Caco-2 (cell line): ENCODE measurements around the gene APC. TPM values are rescaled to one million over a fixed set of nuclear protein-coding genes. Genes with fewer than 3 reads are reported as not detected.
"Not testable (repeated sequence)": the region's sequence is repeated elsewhere in the genome, so short reads cannot be mapped to it uniquely, and the experiment has no call there.

ENCODE experiments used
- BruUV-seq: library from RNA; stranded (reverse); fragments of 400-500 nt; replicated peaks from 2 replicates; lab custom pipeline; 2021; lab: Mats Ljungman, UMichigan
- CTCF ChIA-PET: fragments of 300-600 bp; sonication (Branson Sonifier 250); formaldehyde crosslinking; loops from one replicate; lab custom pipeline; 2022; ENCODE audit warnings: antibody characterized with exemption; lab: Charles Lee
- POLR2A ChIA-PET: fragments of 300-600 bp; sonication (Branson Sonifier 250); formaldehyde crosslinking; loops from one replicate; lab custom pipeline; 2022; ENCODE audit warnings: antibody characterized with exemption; lab: Charles Lee
- DNase-seq, 2 experiments: peaks; one replicate each; pipeline versions ENCODE4 v3.0.0 to v3.0.0-alpha.2; 2020 to 2022
- H3K27me3 ChIP-seq: replicated peaks from 2 replicates; pipeline ENCODE4 v1.6.0; 2011; ENCODE audit warnings: low read length; ENCODE audit not compliant: control insufficient read depth, insufficient read depth
- H3K36me3 ChIP-seq: 2 replicates; pipeline ENCODE4 v1.5.1; 2011; ENCODE audit warnings: low read length; ENCODE audit not compliant: control insufficient read depth, insufficient read depth
- H3K4me1 ChIP-seq: fragments of 250-450 bp; sonication (Bioruptor Pico); 2 replicates; pipeline ENCODE4 v1.5.1; 2020; ENCODE audit warnings: mild to moderate bottlenecking
- H3K4me3 ChIP-seq: 2 replicates; pipeline ENCODE4 v1.5.1; 2011; ENCODE audit warnings: low read depth, mild to moderate bottlenecking, control low read depth, low read length
- H3K9me3 ChIP-seq: fragments of 250-450 bp; sonication (Bioruptor Pico); 2 replicates; pipeline ENCODE4 v1.5.1; 2020; ENCODE audit warnings: mild to moderate bottlenecking, moderate library complexity
- H3K27ac Mint-ChIP-seq: one replicate; pipeline ENCODE4 v1.8.0; 2022; ENCODE audit warnings: mixed read lengths; ENCODE audit not compliant: unreplicated experiment
- H3K27me3 Mint-ChIP-seq: one replicate; pipeline ENCODE4 v1.8.0; 2022; ENCODE audit warnings: mixed read lengths; ENCODE audit not compliant: insufficient read depth, unreplicated experiment
- H3K36me3 Mint-ChIP-seq: one replicate; pipeline ENCODE4 v1.8.0; 2022; ENCODE audit warnings: mild to moderate bottlenecking, mixed read lengths; ENCODE audit not compliant: insufficient read depth, unreplicated experiment
- H3K4me1 Mint-ChIP-seq: one replicate; pipeline ENCODE4 v1.8.0; 2022; ENCODE audit warnings: low read depth, mixed read lengths; ENCODE audit not compliant: unreplicated experiment
- H3K4me3 Mint-ChIP-seq: one replicate; pipeline ENCODE4 v1.8.0; 2022; ENCODE audit warnings: mild to moderate bottlenecking, moderate library complexity, mixed read lengths; ENCODE audit not compliant: unreplicated experiment
- H3K9me3 Mint-ChIP-seq: one replicate; pipeline ENCODE4 v1.8.0; 2022; ENCODE audit warnings: mixed read lengths; ENCODE audit not compliant: unreplicated experiment
- intact Hi-C: fragments of 100-400 bp; cut with micrococcal nuclease; formaldehyde crosslinking; loops from one replicate; pipeline ENCODE4 v1.10.0; 2022; ENCODE audit not compliant: unreplicated experiment
- total RNA-seq: library from RNA; stranded (reverse); gene quantifications from 2 replicates; pipeline ENCODE4 v1.2.3, GENCODE V29; 2022
- TF ChIP-seq, protein P1 (sequence below), 2 experiments: fragments of 200-600 bp in 1 of 2; IDR thresholded peaks; 1 replicate in 1 of 2; 2 replicates in 1 of 2; pipeline versions ENCODE4 v1.5.1 to v1.8.0; 2011 to 2022; ENCODE audit warnings: antibody characterized with exemption in 1 of 2, control low read depth in 1 of 2, inconsistent platforms in 1 of 2, low read depth in 1 of 2, low read length in 1 of 2, mild to moderate bottlenecking in 1 of 2, moderate library complexity in 1 of 2; ENCODE audit not compliant: insufficient read depth in 1 of 2, severe bottlenecking in 1 of 2, unreplicated experiment in 1 of 2

The APC gene
- total RNA-seq, 1 experiment from 2014 or later, result 28.6 TPM

DNA sequence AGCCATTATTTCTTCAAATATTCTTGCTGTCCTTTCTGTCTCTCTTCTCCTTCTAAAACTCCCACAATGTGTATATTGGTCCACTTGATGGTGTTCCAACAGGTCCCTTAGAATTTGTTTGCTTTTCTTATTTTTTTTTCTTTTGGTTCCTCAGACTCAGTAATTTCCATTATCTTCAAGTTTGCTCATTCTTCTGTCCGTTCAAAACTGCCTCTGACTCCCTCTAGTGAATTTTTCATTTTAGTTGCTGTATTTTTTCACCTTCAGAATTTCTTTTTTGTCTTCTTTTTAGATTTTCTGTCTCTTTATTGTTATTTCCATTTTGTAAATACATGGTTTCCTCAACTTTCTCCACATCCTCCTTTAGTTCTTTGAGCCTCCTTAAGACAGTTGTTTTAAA lies 117.0 kb downstream of the APC start:
- Mint-ChIP-seq H3K36me3 (no peaks in the 10 kb centered on the region), H3K4me3 (no peak overlapping the region), H3K27me3 (no peaks in the 10 kb centered on the region), H3K9me3 (peaks cover 12% of the 10 kb centered on the region), H3K4me1 (no peaks in the 10 kb centered on the region), H3K27ac (no peak overlapping the region)
- no peaks in the 10 kb centered on the region for H3K36me3 ChIP-seq
- H3K27me3 ChIP-seq, result no peaks in the 10 kb centered on the region
- intact Hi-C loops, result no loop called here
- DNase-seq, result no peak
- no TSS peak for BruUV-seq
- no peak overlapping the region for H3K4me3 ChIP-seq
- no peaks in the 10 kb centered on the region for H3K4me1 ChIP-seq
- CTCF ChIA-PET, result no interaction called here
- TF ChIP-seq, protein P1, sequence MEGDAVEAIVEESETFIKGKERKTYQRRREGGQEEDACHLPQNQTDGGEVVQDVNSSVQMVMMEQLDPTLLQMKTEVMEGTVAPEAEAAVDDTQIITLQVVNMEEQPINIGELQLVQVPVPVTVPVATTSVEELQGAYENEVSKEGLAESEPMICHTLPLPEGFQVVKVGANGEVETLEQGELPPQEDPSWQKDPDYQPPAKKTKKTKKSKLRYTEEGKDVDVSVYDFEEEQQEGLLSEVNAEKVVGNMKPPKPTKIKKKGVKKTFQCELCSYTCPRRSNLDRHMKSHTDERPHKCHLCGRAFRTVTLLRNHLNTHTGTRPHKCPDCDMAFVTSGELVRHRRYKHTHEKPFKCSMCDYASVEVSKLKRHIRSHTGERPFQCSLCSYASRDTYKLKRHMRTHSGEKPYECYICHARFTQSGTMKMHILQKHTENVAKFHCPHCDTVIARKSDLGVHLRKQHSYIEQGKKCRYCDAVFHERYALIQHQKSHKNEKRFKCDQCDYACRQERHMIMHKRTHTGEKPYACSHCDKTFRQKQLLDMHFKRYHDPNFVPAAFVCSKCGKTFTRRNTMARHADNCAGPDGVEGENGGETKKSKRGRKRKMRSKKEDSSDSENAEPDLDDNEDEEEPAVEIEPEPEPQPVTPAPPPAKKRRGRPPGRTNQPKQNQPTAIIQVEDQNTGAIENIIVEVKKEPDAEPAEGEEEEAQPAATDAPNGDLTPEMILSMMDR (IDR thresholded peaks at IDR 0.05; ENCODE audit: insufficient read depth in 1 of 2, low read depth in 1 of 2, low read length in 1 of 2, severe bottlenecking in 1 of 2, unreplicated experiment in 1 of 2), result no peak
- peaks cover 5% of the 10 kb centered on the region; the same call in 1 of the 2 replicates for H3K9me3 ChIP-seq
- POLR2A ChIA-PET, result no interaction called here

DNA sequence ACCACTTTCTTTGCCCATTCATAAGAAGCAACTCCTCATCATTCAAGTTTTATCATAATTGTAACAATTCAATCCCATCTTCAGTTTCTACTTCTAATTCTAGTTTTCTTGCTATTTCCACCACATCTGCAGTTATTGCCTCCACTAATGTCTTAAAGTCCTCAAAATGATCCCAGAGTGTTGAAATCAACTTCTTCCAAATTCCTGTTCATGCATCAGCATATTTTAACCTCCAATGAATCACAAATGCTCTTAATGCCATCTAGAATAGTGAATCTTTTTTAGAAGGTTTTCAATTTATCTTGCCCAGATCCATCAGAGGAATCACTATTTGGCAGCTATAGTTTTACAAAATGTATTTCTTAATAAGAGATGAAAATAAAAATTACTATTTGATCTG lies 120.2 kb downstream of the APC start:
- BruUV-seq, result no TSS peak
- Mint-ChIP-seq H3K4me3 (no peak overlapping the region), H3K4me1 (no peaks in the 10 kb centered on the region), H3K36me3 (peaks cover 13% of the 10 kb centered on the region), H3K9me3 (peaks cover 12% of the 10 kb centered on the region), H3K27me3 (no peaks in the 10 kb centered on the region), H3K27ac (no peak overlapping the region)
- Histone ChIP-seq H3K4me1 (no peaks in the 10 kb centered on the region), H3K4me3 (no peak overlapping the region), H3K36me3 (no peaks in the 10 kb centered on the region), H3K27me3 (no peaks in the 10 kb centered on the region), H3K9me3 (peaks cover 5% of the 10 kb centered on the region; the same call in 1 of the 2 replicates)
- ChIA-PET POLR2A (no interaction called here), CTCF (no interaction called here)
- no peak for DNase-seq
- intact Hi-C loops, result no loop called here
- TF ChIP-seq, protein P1 (IDR thresholded peaks at IDR 0.05; ENCODE audit: insufficient read depth in 1 of 2, low read depth in 1 of 2, low read length in 1 of 2, severe bottlenecking in 1 of 2, unreplicated experiment in 1 of 2), result no peak

DNA sequence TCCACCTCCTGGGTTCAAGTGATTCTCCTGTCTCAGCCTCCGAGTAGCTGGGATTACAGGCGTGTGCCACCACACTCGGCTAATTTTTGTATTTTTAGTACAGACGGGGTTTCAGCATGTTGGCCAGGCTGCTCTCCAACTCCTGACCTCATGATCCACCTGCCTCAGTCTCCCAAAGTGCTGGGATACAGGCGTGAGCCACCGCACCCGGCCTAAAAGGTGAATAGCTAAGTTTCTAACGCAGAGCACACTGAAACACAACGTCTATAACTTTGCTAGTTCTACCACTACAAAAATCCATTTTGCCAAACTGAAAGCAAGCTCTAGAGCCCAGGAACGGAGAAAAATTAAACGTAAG lies 122.9 kb downstream of the APC start:
- peaks cover 34% of the 10 kb centered on the region for H3K36me3 Mint-ChIP-seq
- peak overlapping the region; percentile 85 for H3K4me3 Mint-ChIP-seq
- DNase-seq, H3K27me3 Mint-ChIP-seq, H3K9me3 ChIP-seq, H3K4me1 Mint-ChIP-seq, H3K9me3 Mint-ChIP-seq, H3K27me3 ChIP-seq, H3K36me3 ChIP-seq, H3K4me1 ChIP-seq: not testable (repeated sequence)
- CTCF ChIA-PET, result interaction anchor here (1.0 to 1.6 kb wide), 3 partner anchors 8 to 169 kb away, joined by 3 to 12 read pairs (median 3); no protein-coding TSS in a partner anchor
- POLR2A ChIA-PET, result interaction anchor here (0.5 to 1.6 kb wide), 9 partner anchors 10 to 153 kb away, joined by 3 to 7 read pairs (median 3); partner anchors contain the start of gene DCP2
- intact Hi-C loops, result loop anchor here (5.0 kb wide), 3 partner anchors 107 to 168 kb away; no protein-coding TSS in a partner anchor
- BruUV-seq, result TSS peak; percentile 97
- H3K4me3 ChIP-seq, result peak overlapping the region; percentile 45
- H3K27ac Mint-ChIP-seq, result peak overlapping the region; percentile 95
